Measurements from ENCODE around the gene GPANK1. TPM values are rescaled to one million over a fixed set of nuclear protein-coding genes. Genes with fewer than 3 reads are reported as not detected.

GPANK1 gene
- total and polyA plus RNA-seq, 10 of the 15 experiments (the other 5 are each of a cell fraction or from before 2014, with no cell fraction given), result 11.7 to 36.3 (median 17.5) TPM

- H3K36me3 ChIP-seq (ENCODE audit: control insufficient read depth in 2 of 2, insufficient read depth in 2 of 2, low read length in 1 of 2), result peaks cover 0 to 8% of the 10 kb centered on the region in 2 experiments; a peak in 2 of 4 replicates
- no peak overlapping the region for H3K9ac ChIP-seq (ENCODE audit: control insufficient read depth, insufficient read depth, low read length)
- FAIRE-seq (no peak), DNase-seq (ENCODE audit: low read depth, low spot score) (no peak), ATAC-seq (no peak)
- 88% methylated on average over 5 of the region's 5 CpGs for WGBS (ENCODE audit: insufficient coverage, insufficient replicate concordance, low lambda C conversion rate, missing lambda C conversion rate)
- H3K4me3 ChIP-seq, result peak overlapping the region; percentile 96; the same call in 1 of the 2 replicates
- H3K27me3 ChIP-seq (replicated peaks in 1 of 2; ENCODE audit: control insufficient read depth in 2 of 2, insufficient read depth in 2 of 2, low read length in 1 of 2), result no peaks in the 10 kb centered on the region
- ChIA-PET SMC1A (ENCODE audit: uncharacterized antibody, unreplicated experiment) (interaction anchor here (1.1 kb wide), 1 partner anchor 10 kb away, joined by 3 read pairs; no protein-coding TSS in a partner anchor), CTCF (interaction anchor here (0.7 to 1.3 kb wide), 2 partner anchors 33 to 69 kb away, joined by 4 read pairs; no protein-coding TSS in a partner anchor), RAD21 (ENCODE audit: unreplicated experiment) (no interaction called here), POLR2A (interaction anchor here (0.5 to 3.2 kb wide), 3 partner anchors 37 to 108 kb away, joined by 3 to 23 read pairs (median 5); partner anchors contain the start of gene CLIC1)
- H3K9me3 ChIP-seq (replicated peaks; ENCODE audit: control insufficient read depth, insufficient read depth, low read length), result no peaks in the 10 kb centered on the region
- peak overlapping the region; percentile 81; the same call in 1 of the 2 replicates for H3K4me2 ChIP-seq (ENCODE audit: control insufficient read depth, insufficient read depth)
- in situ Hi-C loops (cut with MboI) (no loop called here), intact Hi-C loops (cut with micrococcal nuclease; ENCODE audit: unreplicated experiment) (no loop called here)
- H4K20me1 ChIP-seq (ENCODE audit: control insufficient read depth, insufficient read depth), result no peaks in the 10 kb centered on the region
- H3K4me1 ChIP-seq (ENCODE audit: control insufficient read depth, insufficient read depth, low read length), result peaks cover 9% of the 10 kb centered on the region; the same call in 1 of the 2 replicates
- H2AFZ ChIP-seq (ENCODE audit: control insufficient read depth, low read depth, low read length), result no peak overlapping the region
- TF ChIP-seq WRNIP1 (IDR thresholded peaks at IDR 0.05; ENCODE audit: borderline replicate concordance, low read depth, low read length), result no peak
- no TSS peak for BruUV-seq (replicated peaks)
- no peak overlapping the region for H3K27ac ChIP-seq (ENCODE audit: control insufficient read depth, insufficient read depth)
- H3K79me2 ChIP-seq (ENCODE audit: control insufficient read depth, insufficient read depth, low read length), result peaks cover 17% of the 10 kb centered on the region
Measured at GRCh38 chr6:31700740-31701401, 36.1 kb upstream of the GPANK1 start.

- Histone ChIP-seq H3K9me3 (replicated peaks; ENCODE audit: control insufficient read depth, insufficient read depth, low read length) (no peaks in the 10 kb centered on the region), H3K4me3 (no peak overlapping the region), H2AFZ (ENCODE audit: control insufficient read depth, low read depth, low read length) (no peak overlapping the region), H3K4me1 (ENCODE audit: control insufficient read depth, insufficient read depth, low read length) (peaks cover 9% of the 10 kb centered on the region; the same call in 1 of the 2 replicates), H3K9ac (ENCODE audit: control insufficient read depth, insufficient read depth, low read length) (no peak overlapping the region), H3K27me3 (replicated peaks in 1 of 2; ENCODE audit: control insufficient read depth in 2 of 2, insufficient read depth in 2 of 2, low read length in 1 of 2) (no peaks in the 10 kb centered on the region), H3K36me3 (ENCODE audit: control insufficient read depth in 2 of 2, insufficient read depth in 2 of 2, low read length in 1 of 2) (peaks cover 8 to 16% of the 10 kb centered on the region in 2 experiments), H4K20me1 (ENCODE audit: control insufficient read depth, insufficient read depth) (no peaks in the 10 kb centered on the region), H3K4me2 (ENCODE audit: control insufficient read depth, insufficient read depth) (no peak overlapping the region), H3K79me2 (ENCODE audit: control insufficient read depth, insufficient read depth, low read length) (peaks cover 14% of the 10 kb centered on the region), H3K27ac (ENCODE audit: control insufficient read depth, insufficient read depth) (no peak overlapping the region)
- no peak for DNase-seq (ENCODE audit: low read depth, low spot score)
- SMC1A ChIA-PET (ENCODE audit: uncharacterized antibody, unreplicated experiment), result no interaction called here
- POLR2A ChIA-PET, result interaction anchor here (0.7 kb wide), 1 partner anchor 33 kb away, joined by 3 read pairs; no protein-coding TSS in a partner anchor
- CTCF ChIA-PET, result interaction anchor here (0.7 to 2.7 kb wide), 2 partner anchors 72 to 197 kb away, joined by 3 to 8 read pairs; no protein-coding TSS in a partner anchor
- RAD21 ChIA-PET (ENCODE audit: unreplicated experiment), result interaction anchor here (0.6 kb wide), 1 partner anchor 191 kb away, joined by 4 read pairs; no protein-coding TSS in a partner anchor
- in situ Hi-C loops (cut with MboI) (no loop called here), intact Hi-C loops (cut with micrococcal nuclease; ENCODE audit: unreplicated experiment) (no loop called here)
- WGBS (ENCODE audit: insufficient coverage, insufficient replicate concordance, low lambda C conversion rate, missing lambda C conversion rate), result 16% methylated on average over 3 of the region's 3 CpGs
- TSS peak; percentile 20 for BruUV-seq (replicated peaks)
- ATAC-seq, result peak; percentile 22; the same call in 2 of the 3 replicates
- FAIRE-seq, result no peak
- no peak for TF ChIP-seq ASH2L (IDR thresholded peaks at IDR 0.05; ENCODE audit: borderline replicate concordance, low read depth)
Measured at GRCh38 chr6:31697555-31697954, 32.8 kb upstream of the GPANK1 start.

Measured in GM12878 (cell line).